Trophoblast cell (in vitro differentiated cells and primary cell): ENCODE results near the gene PTPRM.

Experiments
- DNase-seq, 2 donors: peaks; one replicate each; pipeline ENCODE4 v3.0.0-alpha.2; 2016
- H2AFZ ChIP-seq: 2 replicates; pipeline ENCODE4 v1.6.1; 2013; ENCODE audit warnings: low read length, moderate library complexity, mild to moderate bottlenecking; ENCODE audit not compliant: insufficient read depth, poor library complexity
- H2AK5ac ChIP-seq: 2 replicates; pipeline ENCODE4 v1.6.1; 2013; ENCODE audit warnings: mild to moderate bottlenecking, low read length
- H2BK120ac ChIP-seq: 2 replicates; pipeline ENCODE4 v1.6.1; 2013; ENCODE audit warnings: low read length, mild to moderate bottlenecking, moderate library complexity; ENCODE audit not compliant: insufficient read depth, poor library complexity
- H2BK12ac ChIP-seq: 2 replicates; pipeline ENCODE4 v1.6.1; 2013; ENCODE audit warnings: mild to moderate bottlenecking, low read length, moderate library complexity
- H2BK5ac ChIP-seq: 2 replicates; pipeline ENCODE4 v1.6.1; 2013; ENCODE audit warnings: low read length, low read depth, moderate library complexity, mild to moderate bottlenecking; ENCODE audit not compliant: poor library complexity
- H3K14ac ChIP-seq: 2 replicates; pipeline ENCODE4 v1.6.1; 2013; ENCODE audit warnings: mild to moderate bottlenecking, low read length
- H3K18ac ChIP-seq: 2 replicates; pipeline ENCODE4 v1.6.1; 2013; ENCODE audit warnings: mild to moderate bottlenecking, low read length
- H3K23ac ChIP-seq: 2 replicates; pipeline ENCODE4 v1.6.1; 2013; ENCODE audit warnings: low read length
- H3K27ac ChIP-seq: 2 replicates; pipeline ENCODE4 v1.5.1; 2013; ENCODE audit warnings: low read depth, mild to moderate bottlenecking, inconsistent platforms, low read length, moderate library complexity
- H3K27me3 ChIP-seq: 2 replicates; pipeline ENCODE4 v1.6.1; 2013; ENCODE audit warnings: inconsistent platforms, mild to moderate bottlenecking, low read length, moderate library complexity; ENCODE audit not compliant: insufficient read depth
- H3K36me3 ChIP-seq, 2 experiments: 1 replicate in 1 of 2; 2 replicates in 1 of 2; pipeline ENCODE4 v1.6.1; 2013; ENCODE audit warnings: low read length in 2 of 2, mild to moderate bottlenecking in 2 of 2, moderate library complexity in 1 of 2; ENCODE audit not compliant: insufficient read depth in 2 of 2, control insufficient read depth in 1 of 2
- H3K4ac ChIP-seq: 2 replicates; pipeline ENCODE4 v1.6.1; 2013; ENCODE audit warnings: low read depth, mild to moderate bottlenecking, low read length, moderate library complexity
- H3K4me1 ChIP-seq, 2 experiments: 1 replicate in 1 of 2; 2 replicates in 1 of 2; pipeline ENCODE4 v1.6.1; 2013; ENCODE audit warnings: low read length in 2 of 2, mild to moderate bottlenecking in 2 of 2, moderate library complexity in 1 of 2; ENCODE audit not compliant: insufficient read depth in 2 of 2, control insufficient read depth in 1 of 2
- H3K4me2 ChIP-seq: 2 replicates; pipeline ENCODE4 v1.6.1; 2013; ENCODE audit warnings: inconsistent platforms, mild to moderate bottlenecking, low read length, moderate library complexity
- H3K4me3 ChIP-seq: 2 replicates; pipeline ENCODE4 v1.5.1; 2013; ENCODE audit warnings: mild to moderate bottlenecking, low read depth, low read length, inconsistent platforms
- H3K79me1 ChIP-seq: one replicate; pipeline ENCODE4 v1.6.1; 2013; ENCODE audit warnings: low read length
- H3K79me2 ChIP-seq: 2 replicates; pipeline ENCODE4 v1.6.1; 2013; ENCODE audit warnings: low read length, mild to moderate bottlenecking; ENCODE audit not compliant: control insufficient read depth, insufficient read depth, poor library complexity
- H3K9ac ChIP-seq: 2 replicates; pipeline ENCODE4 v1.6.1; 2013; ENCODE audit warnings: mild to moderate bottlenecking, low read length
- H3K9me3 ChIP-seq: 2 replicates; pipeline ENCODE4 v1.6.1; 2013; ENCODE audit warnings: low read depth, mild to moderate bottlenecking, control low read depth, inconsistent platforms, low read length; ENCODE audit not compliant: insufficient read depth
- H4K12ac ChIP-seq: 2 replicates; pipeline ENCODE4 v1.6.1; 2013; ENCODE audit warnings: low read depth, mild to moderate bottlenecking, low read length, moderate library complexity
- H4K8ac ChIP-seq: 2 replicates; pipeline ENCODE4 v1.6.1; 2013; ENCODE audit warnings: low read depth, mild to moderate bottlenecking, low read length, moderate library complexity
- H4K91ac ChIP-seq: one replicate; pipeline ENCODE4 v1.6.1; 2013; ENCODE audit warnings: low read depth, mild to moderate bottlenecking, low read length, moderate library complexity
- WGBS: extraction: QIAGEN DNeasy Blood & Tissue Kit; methylation state at CpG from one replicate; pipeline ENCODE4 v1.1.7; 2013; ENCODE audit warnings: missing lambda C conversion rate; ENCODE audit not compliant: insufficient read length, insufficient coverage; ENCODE audit errors: extremely low coverage; 5-methylcytosine and 5-hydroxymethylcytosine counted together

Gene PTPRM

DNA sequence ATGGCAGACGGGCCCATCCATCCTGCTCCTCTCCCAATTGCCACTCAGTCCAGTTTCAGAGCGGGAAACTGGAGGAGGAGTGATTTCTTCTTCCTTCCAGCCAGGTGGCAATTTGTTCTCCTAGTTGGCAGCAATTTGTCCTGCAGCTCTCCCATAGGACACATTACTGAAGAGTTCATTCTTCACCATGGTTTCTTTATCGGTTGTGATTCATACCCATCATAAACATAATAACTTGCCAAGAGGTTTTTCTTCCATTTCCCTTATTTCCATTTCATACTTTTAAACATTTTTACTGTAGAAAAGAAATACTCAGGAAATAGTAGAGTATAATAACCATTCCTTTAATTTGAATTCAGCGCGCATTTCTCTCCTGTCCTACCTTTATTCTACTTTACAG is 664.2 kb downstream of the PTPRM start:
- Histone ChIP-seq H3K4ac (no peak overlapping the region), H3K18ac (no peak overlapping the region), H4K91ac (no peak overlapping the region), H3K36me3 (no peaks in the 10 kb centered on the region), H2BK5ac (no peak overlapping the region), H2AFZ (no peak overlapping the region), H3K27me3 (no peaks in the 10 kb centered on the region), H3K4me1 (peaks cover 0 to 8% of the 10 kb centered on the region in 2 experiments), H3K4me3 (no peak overlapping the region), H4K12ac (no peak overlapping the region), H3K23ac (no peak overlapping the region), H3K9me3 (peaks cover 2% of the 10 kb centered on the region), H3K27ac (no peak overlapping the region), H2AK5ac (no peak overlapping the region), H3K4me2 (no peak overlapping the region), H3K14ac (peak overlapping the region; percentile 44), H3K79me2 (no peaks in the 10 kb centered on the region), H2BK120ac (no peak overlapping the region), H4K8ac (no peak overlapping the region), H3K79me1 (no peaks in the 10 kb centered on the region), H2BK12ac (no peak overlapping the region), H3K9ac (no peak overlapping the region)
- no peak for DNase-seq
- no CpG with 5 or more reads among the region's 5 CpGs for WGBS

DNA sequence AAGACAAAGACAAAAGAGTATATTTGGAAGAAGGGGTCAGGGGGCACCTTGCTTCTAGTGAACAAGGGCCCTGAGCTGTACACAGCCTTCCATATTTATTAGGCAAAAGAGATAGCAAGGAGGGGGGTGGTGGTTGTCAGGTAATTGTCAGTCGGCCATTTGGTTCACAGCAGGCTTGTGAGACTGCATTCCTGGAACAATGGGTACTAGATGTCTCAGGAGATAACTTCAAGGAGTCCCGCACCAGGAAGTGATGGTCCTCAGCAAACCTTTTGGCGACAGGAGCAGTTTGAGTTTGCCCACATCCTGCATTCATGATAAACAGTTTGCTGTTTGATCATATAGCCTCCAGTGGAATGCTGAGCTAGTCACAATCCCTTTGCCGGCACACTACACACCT is 665.7 kb downstream of the PTPRM start:
- no peak overlapping the region for H3K14ac ChIP-seq

DNA sequence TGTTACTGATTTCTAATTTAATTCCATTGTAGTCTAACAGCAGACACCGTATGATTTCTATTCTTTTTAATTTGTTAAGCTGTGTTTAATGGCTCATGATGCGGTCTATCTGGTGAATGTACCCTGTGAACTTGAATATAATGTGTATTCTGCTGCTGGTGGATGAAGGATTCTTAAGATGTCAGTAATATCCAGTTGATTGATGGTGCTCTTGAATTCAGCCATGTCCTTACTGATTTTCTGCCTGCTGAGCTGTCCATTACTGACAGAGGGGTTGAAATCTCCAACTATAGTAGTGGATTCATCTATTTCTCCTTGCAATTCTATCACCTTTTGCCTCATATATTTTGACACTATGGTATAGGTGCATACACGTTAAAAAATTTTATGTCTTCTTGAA is 668.8 kb downstream of the PTPRM start:
- Histone ChIP-seq H3K14ac (no peak overlapping the region), H2AFZ (no peak overlapping the region), H2BK5ac (no peak overlapping the region), H3K18ac (no peak overlapping the region), H2BK12ac (no peak overlapping the region), H3K4me1 (peaks cover 0 to 8% of the 10 kb centered on the region in 2 experiments), H3K4me2 (no peak overlapping the region), H3K27ac (no peak overlapping the region), H4K8ac (no peak overlapping the region), H3K79me1 (no peaks in the 10 kb centered on the region), H2BK120ac (no peak overlapping the region), H3K23ac (no peak overlapping the region), H3K79me2 (peaks cover 2% of the 10 kb centered on the region), H4K12ac (no peak overlapping the region), H3K36me3 (no peaks in the 10 kb centered on the region), H3K27me3 (no peaks in the 10 kb centered on the region), H3K9me3 (no peaks in the 10 kb centered on the region), H4K91ac (no peak overlapping the region), H2AK5ac (no peak overlapping the region), H3K4ac (no peak overlapping the region), H3K4me3 (no peak overlapping the region), H3K9ac (no peak overlapping the region)
- WGBS: no CpG with 5 or more reads among the region's 3 CpGs
- DNase-seq: no peak

More for the DNA sequence above, 665.7 kb downstream of the PTPRM start:
- H2BK120ac ChIP-seq: no peak overlapping the region
- no peaks in the 10 kb centered on the region for H3K79me1 ChIP-seq
- no peak overlapping the region for H3K9ac ChIP-seq
- H2AK5ac ChIP-seq: no peak overlapping the region
- H3K4me3 ChIP-seq: no peak overlapping the region
- no peaks in the 10 kb centered on the region for H3K79me2 ChIP-seq
- H3K18ac ChIP-seq: no peak overlapping the region
- no peak overlapping the region for H3K23ac ChIP-seq
- H2BK5ac ChIP-seq: no peak overlapping the region
- no peak overlapping the region for H4K12ac ChIP-seq
- no peak overlapping the region for H4K91ac ChIP-seq
- no peak overlapping the region for H3K4me2 ChIP-seq
- H2AFZ ChIP-seq: no peak overlapping the region
- WGBS: no CpG with 5 or more reads among the region's 4 CpGs
- H2BK12ac ChIP-seq: no peak overlapping the region
- H3K4ac ChIP-seq: no peak overlapping the region
- peak; percentile 49 to 56 for DNase-seq
- no peaks in the 10 kb centered on the region for H3K36me3 ChIP-seq
- H4K8ac ChIP-seq: no peak overlapping the region
- no peak overlapping the region for H3K27ac ChIP-seq
- H3K9me3 ChIP-seq: no peaks in the 10 kb centered on the region
- peaks cover 0 to 8% of the 10 kb centered on the region in 2 experiments for H3K4me1 ChIP-seq
- no peaks in the 10 kb centered on the region for H3K27me3 ChIP-seq

DNA sequence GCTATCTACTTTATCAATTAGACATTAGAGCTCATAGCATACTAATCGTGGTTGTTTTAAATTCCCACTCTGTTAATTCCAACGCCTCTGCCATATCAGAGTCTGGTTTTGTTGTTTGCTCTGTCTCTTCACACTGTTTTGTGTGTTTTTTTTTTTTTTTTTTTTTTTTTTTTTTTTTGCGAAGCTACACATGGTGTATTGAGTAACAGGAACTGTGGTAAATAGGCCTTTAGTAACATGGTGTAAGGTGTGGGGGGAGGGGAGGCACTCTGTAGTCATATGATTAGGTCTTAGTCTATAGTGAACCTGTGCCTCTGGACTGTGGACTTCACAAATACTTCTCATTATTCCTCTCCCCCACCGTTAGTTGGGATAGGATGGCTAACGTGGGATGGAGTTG is 671.4 kb downstream of the PTPRM start:
- Histone ChIP-seq H3K79me2 (peaks cover 2% of the 10 kb centered on the region), H3K9me3 (no peaks in the 10 kb centered on the region), H3K4me2 (no peak overlapping the region), H3K9ac (no peak overlapping the region), H3K79me1 (no peaks in the 10 kb centered on the region), H4K12ac (no peak overlapping the region), H3K18ac (no peak overlapping the region), H3K4me1 (no peaks in the 10 kb centered on the region), H4K8ac (no peak overlapping the region), H2AFZ (no peak overlapping the region), H2BK5ac (no peak overlapping the region), H3K27me3 (no peaks in the 10 kb centered on the region), H3K27ac (no peak overlapping the region), H2AK5ac (no peak overlapping the region), H2BK120ac (no peak overlapping the region), H3K36me3 (peaks cover 0 to 2% of the 10 kb centered on the region in 2 experiments), H3K4me3 (no peak overlapping the region), H3K4ac (no peak overlapping the region), H3K14ac (no peak overlapping the region), H2BK12ac (no peak overlapping the region), H3K23ac (no peak overlapping the region), H4K91ac (no peak overlapping the region)
- DNase-seq: no peak
- no CpG with 5 or more reads among the region's 5 CpGs for WGBS
